G401.6 (cell line): ENCODE measurements around the gene NEK6.
"Not testable (repeated sequence)": the region's sequence is repeated elsewhere in the genome, so short reads cannot be mapped to it uniquely, and the experiment has no call there.

Experiments
- FAIRE-seq: peaks from 2 replicates; lab custom pipeline; 2012; peaks lifted over from hg19 to GRCh38; lab: Jason Lieb, UNC

The NEK6 gene

DNA sequence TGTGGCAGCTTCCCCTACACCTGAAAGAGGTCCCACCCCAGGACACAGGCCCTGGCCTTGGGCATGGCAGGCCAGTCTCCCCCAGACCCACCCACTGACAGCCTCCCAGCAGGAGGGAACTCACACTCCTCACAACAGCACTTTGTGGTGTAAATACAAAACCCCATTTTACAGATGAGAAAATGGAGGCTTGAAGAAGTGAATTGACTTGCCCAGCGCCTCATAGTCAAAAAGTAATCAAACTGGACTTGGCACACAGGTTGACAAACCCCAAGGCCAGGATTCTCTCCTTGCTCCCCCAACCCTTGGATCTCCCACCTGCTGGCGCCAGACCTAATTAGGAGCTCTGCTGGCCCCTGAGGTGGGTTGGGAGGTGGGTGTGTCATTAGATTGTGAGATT is 29.2 kb upstream of the NEK6 start:
- FAIRE-seq = no peak

DNA sequence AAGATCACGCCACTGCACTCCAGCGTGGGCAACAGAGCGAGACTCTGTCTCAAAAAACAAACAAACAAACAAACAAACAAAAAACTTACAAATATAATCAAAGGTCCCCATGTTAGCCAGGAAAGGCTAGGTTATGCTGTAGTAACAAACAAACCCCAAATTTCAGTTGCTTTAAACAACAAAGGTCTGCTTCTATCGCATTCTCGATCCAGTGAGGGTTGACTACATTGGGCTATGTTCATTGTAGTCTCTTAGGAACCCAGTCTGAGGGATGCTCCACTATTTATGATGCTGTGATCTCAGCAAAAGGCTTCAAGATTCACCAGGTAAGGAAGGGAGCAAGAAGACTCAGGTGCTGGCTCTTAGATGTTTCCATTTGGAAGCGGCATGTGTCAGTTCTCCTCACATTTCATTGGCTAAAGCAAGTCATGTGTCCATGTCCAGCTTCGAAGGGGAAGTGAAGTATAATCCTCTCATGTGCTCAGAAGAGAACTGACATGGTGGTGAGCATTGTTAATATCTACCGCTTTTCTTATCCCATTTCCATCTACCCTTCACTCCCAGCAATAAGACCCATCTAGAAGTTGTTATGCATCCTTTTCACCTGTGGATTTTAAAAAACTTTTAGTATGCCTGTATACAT is 26.5 kb upstream of the NEK6 start:
- FAIRE-seq = no peak

DNA sequence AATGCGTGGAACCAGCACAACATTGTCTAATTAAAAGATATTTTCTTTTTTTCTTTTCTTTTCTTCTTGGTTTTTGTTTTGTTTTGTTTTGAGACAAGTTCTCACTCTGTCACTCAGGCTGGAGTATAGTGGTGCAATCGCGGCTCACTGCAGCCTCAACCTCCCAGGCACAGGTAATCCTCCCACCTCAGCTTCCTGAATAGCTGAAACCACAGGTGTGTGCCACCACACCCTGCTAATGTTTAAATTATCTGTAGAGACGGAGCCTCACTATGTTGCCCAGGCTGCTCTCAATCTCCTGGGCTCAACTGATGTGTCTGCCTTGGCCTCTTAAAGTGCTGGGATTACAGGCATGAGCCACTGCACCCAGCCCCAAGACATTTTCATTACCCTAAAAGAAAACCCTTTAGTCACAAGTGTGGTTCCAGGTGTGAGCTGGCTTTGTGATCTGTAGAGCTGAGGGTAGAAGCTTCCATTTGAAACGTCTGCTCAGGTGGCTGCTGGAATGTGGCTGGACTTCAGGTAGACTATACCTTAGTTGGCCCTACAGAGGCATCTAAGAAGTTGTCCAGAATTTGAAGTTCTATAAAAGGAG is 19.1 kb upstream of the NEK6 start:
- FAIRE-seq = no peak

DNA sequence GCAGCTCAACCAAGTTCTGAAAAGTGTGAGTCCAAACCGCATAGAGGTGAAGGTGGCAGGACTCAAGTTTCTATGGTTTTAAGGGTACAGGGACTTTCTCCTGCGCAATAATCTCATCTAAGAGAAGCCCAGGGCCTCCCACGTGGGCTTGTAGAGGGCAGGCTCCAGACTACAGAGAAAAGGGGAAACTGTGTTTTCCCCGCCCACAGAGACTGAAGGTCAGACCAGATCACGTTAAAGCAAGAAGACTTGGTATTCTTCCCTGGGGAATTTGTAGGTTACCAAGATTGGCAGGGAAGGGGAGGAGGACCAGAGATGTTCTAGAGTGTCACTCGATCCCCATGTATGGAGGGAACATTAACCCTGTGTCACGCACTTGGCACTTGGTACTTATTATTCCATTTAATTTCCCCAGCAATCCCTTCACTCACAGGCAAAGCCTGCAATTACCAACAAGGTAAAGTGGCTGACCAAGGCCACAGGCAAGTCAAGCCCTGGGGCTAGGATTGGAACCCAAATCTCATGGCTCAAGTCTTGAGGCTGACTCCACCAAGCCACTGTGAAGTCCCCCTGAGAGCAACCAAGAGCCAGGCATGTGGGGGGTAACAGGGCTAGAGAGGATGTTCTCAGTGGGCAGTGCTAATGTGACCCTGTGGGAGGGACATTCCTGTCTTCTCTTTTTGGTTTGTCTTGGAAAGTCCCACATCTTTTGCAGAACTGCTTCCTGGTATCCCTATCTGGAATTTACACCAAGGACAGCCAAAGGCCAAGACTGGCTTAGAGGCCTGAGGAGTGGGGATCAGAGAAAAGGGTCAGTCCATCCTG is 18.3 kb upstream of the NEK6 start:
- no peak for FAIRE-seq

DNA sequence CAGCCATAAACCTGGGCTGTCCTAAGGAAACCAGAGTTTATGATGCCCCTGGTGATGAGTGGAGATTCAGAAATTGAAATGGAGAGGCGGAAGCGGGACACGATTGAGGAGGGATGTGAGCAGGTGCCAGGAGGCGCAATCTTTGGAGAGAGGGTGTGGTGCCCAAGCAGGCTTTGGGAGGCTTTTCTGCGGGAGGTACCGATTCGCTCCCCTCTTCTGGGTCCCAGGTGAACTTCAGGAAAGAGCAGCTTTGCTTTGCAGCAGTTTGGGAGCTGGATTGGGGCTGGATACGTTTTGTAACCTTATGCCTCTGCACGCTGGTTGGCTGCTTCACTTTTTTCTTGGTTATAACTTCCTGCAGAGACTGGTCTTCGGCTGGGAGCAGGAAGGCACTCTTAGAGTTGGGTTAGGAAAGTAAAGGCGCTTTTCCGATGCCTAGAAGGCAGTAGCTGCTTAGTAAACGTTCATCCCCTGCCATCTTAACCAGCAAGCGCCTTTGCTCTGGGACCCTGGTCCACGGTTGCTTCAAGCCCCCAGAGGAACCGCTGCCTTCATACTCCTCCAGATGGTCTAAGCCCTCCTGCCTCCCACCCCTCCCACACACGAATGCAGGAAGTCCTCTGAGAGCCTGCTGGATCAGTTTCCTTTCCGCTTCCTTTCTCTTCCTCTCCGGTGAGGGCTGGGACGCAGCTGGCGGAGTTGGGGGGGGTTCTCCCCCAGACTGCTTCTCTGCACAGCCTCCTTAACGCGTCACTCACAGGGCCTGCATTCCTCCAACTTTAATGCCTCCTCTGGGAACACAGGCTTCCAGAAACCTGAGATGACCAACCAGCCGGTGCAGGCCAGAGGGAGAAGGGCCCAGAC is 15.2 kb upstream of the NEK6 start:
- no peak for FAIRE-seq

DNA sequence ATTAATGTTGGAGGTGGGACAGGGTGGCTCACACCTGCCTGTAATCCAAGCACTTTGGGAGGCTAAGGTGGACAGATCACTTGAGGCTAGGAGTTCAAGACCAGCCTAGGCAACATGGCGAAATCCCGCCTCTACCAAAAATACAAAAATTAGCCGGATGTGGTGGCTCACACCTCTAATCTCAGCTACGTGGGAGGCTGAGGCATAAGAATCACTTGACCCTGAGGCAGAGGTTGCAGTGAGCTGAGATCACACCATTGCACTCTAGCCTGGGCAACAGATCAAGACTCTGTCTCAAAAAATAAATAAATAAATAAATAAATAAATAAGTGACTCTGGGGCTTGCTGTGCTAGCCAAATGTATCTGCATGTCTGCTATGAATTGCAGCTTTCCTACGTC is 10.4 kb upstream of the NEK6 start:
- FAIRE-seq = not testable (repeated sequence)

DNA sequence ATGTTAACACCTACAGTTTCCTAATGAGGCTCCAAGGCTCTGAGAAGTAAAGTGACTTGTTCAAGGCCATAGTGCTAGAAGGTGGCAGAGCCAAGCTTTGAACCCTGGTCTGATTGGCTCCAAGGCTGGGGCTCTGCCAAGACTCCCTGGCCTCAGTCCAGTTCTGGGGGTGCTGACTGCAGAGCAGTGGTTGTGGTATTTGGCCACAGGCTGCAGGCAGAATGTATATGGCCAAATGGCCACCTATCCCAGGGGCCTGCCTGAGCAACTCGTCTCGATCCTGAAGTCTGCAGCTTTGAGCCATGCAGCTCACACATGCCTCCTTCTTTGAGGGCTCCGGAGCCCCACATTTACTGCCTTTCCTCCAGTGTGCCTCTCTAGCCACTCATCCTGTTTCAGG is 9.7 kb upstream of the NEK6 start:
- FAIRE-seq = no peak

DNA sequence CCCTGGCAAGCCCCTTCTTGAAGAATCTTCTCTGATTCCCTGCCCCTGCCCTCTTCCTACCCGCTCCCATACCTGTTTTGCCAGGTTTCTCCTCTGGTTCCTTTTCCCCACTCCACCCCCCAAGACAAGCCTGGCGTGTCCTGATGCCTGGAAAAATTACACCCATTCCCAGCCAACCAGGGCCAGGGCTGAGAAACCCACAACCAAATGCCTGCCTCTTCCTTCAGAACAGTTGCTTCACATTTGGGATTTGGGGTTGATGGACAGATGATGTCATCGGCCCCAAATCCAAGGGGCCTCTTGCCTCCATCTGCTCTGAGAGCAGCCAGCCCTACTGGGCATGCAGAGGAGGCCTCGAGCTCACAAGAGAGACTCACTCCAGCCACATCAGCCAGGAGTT is 8.8 kb upstream of the NEK6 start:
- no peak for FAIRE-seq

DNA sequence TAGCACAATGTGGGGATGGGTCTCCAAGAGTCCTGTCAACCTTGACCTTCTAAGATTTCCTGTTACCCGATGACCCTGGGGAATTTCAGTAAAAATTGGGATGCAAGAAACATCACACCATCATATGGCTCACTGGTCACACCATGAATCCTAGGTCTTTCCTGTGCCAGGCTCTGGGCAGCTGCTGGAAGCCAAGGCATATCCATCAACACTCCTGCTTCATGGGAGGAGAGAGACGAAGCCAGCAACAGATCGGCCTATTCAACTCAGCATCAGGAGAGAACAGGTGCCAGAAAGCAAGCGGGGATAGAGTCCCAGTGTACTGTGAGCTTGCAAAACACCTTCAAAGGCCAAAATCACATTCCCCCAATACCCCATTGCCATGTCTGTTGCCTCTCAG is 6.5 kb upstream of the NEK6 start:
- no peak for FAIRE-seq

DNA sequence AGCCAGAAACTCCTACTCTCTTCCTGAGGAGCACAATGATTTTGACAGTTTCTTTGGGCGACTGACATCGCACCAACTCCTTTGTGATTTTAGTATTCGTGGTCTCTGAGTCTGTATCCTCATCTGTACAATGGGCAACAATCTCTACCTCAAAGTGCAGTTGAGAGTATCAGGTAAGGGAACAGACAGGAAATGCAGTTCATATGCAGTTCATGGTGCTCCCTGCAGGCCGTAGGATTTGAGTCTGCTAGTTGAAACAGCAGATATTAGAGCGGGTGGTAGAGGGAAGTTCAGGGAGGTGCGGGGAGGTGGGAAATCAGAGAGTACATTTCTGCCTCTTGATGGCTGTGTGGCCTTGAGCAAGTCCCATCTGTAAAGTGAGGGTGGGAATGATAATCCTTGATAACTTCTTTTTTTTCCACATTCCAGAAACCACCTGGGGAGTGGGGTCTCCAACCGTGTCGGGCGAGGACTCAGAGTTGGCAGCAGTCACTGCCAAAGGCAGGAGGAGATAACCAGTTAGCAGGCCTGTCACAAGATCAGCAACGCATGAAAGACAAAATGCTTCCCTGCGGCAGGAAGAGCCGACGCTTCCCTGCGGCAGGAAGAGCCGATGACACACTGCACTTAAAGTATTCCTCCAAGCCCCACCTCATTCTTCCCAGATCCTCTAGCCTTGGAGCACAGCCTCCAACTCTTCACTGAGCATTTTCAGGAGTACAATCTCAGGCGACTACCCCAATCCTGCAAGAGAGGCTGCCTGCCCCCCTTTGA is 6.0 kb upstream of the NEK6 start:
- no peak for FAIRE-seq

DNA sequence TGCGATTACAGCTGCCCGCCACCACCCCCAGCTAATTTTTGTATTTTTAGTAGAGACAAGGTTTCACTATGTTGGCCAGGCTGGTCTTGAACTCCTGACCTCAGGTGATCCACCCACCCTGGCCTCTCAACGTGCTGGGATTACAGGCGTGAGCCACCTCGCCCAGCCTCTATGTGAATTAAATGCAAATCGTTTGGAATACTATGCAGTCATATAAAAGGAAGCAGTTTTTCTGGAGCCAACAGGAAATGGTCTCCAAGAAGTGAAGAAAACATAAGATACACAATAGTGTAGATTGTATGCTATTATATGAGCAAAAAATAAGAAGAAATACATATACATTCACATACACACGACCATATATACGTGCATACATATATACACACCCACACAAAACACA is 4.9 kb upstream of the NEK6 start:
- not testable (repeated sequence) for FAIRE-seq

DNA sequence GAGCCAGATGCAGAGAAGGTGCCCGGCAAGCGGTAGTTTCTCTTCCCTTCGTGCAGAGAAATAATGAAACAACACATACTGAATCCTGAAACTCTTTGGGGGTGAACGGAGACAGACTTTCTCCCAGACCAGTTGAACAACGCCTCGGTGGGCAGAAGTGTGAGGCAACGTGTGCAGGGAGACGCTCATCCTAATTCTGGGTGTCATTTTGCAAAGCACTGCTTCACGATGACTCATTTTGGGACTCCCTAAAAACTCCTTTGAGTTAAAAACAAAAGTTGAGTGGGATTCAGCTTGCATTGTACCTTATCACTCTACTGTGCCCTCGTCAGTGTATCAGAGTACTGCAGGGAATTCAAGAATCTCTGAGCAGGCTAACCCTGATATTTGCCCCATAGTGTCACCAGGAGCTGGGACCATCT is 3.5 kb upstream of the NEK6 start:
- FAIRE-seq = no peak

DNA sequence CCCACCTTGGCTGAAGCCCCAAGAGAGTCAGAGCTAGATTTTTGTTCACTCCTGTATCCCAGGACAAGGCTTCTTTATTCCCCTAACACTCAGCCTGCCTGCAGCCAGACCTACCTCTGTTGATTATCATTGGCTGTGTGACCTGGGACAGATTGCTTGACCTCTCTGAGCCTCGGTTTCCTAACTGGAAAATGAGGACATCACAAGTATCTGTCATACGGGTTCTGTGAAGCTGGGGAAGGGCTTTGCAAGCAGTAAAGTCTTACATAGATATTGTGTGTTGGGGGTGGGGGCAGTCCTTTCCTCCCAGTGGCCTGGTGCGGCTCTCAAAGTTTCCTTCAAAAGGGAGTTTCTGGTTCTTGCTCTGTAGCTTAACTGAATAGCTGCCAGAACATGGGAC is 2.5 kb upstream of the NEK6 start:
- no peak for FAIRE-seq

DNA sequence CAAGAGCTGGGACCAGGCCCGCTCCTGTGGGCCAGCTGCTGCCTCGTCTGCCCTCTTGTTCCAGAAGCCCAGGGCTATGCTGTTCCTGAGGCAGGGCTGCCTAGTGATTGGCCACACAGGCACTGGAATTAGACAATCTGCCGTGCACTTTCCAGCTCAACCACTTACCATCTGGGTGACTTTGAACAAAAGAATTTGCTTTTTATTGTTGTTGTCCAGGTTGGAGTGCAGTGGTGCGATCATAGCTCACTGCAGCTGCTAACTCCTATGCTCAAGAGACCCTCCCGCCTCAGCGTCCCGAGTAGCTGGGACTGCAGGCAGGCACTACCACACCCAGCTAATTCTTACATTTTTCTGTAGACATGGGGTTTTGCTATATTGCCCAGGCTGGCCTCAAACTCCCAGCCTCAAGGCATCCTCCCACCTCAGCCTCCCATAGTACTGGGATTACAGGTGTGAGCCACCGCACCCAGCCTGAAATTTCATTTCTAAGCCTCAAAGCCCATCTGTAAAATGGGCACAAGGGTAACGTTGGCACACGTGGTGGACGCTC is 1.2 kb upstream of the NEK6 start:
- FAIRE-seq = peak; percentile 76

DNA sequence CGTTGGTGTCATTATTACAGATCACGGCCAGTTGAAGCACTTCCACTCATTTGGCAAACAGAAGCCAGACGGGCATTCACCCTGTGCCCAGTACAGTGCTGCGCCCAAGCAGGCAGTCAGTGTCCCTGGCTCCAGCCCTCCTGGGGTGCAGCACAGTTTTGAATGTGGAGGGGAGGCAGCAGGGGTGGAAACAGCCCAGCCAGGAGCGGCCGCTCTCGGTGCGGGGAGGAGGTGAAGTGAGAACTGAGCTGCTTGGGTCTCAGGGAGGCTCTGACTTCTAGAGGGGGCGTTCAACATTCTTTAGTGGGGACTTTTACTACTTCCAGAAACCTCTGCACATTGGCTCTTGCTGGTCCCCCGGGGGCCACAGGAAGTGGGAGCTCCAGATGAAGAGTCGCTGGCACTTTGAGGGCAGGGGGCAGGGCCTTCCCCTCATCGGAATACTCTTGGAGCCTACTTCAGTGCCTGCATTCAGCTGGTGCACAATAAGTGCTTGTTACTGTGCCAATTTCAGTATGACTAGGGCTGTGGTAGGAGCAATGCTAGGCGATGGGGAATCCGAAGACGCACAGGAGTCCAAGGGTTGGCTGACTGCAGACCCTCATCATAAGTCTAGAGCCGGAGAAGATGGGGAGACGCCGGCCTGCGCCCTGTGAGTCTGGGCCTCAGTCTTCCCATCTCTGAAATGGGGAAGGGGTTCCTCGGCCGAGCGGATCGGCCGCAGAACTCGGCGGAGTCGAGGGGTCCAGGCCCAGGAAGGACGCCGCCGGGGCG is 492 bp upstream of the NEK6 start:
- FAIRE-seq = no peak

DNA sequence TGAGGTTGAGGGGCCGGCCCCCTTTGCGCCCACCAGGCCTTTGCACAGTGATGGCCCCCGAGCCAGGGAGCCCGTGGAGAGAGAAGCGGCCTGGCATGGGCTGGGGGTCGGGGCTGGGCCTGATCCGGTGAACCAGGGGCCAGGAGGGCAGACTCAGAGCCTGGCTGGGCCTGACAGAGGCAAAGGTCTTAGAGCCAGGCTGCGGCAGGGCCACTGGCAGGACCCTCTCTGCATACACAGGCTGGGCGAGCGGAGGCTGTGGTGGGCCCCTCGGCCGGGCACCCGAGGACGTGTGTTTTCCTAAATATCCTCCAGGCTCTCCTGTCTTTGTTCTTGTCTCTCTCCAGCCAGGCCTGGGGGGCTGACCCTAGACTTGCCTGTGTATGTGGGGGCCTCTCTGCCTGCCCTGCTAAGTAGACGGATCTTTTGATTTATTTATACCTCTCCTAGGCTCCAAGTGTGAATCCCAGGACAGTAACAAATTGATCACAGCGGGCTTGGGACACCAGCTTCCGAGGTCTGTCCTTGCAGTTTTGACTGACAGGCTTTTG is 933 bp downstream of the NEK6 start:
- no peak for FAIRE-seq

DNA sequence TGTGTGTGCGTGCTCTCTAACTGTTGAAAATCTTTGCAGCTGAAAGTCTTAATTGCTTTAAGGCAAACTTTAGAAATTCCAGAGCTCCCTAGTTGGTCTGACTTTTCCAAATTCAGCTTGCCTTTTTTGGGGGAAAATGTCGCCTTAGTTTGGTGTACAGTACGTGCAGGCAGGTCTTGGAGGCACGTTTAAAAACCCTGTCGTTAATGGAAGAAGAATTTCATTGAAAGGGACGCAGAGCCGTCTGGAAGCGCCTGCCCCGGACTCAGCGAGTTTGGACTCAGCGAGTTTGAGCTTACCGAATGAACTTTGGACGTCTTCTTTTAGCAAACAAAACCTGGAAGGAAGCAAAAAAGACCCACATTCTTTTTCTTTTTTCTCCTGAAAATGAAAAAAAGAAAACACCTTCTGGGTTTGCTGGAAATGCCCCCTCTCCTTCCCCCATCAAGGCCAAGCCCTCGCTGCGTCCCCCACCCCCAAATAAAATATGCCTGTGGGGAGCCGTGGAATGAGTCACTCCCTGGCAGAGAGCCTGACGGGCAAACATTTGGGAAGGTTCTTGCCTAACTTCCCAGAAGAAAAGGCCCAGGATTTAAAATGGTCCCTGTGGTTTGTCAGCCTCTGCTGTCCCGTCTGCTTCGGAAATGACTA is 1.5 kb downstream of the NEK6 start:
- no peak for FAIRE-seq

DNA sequence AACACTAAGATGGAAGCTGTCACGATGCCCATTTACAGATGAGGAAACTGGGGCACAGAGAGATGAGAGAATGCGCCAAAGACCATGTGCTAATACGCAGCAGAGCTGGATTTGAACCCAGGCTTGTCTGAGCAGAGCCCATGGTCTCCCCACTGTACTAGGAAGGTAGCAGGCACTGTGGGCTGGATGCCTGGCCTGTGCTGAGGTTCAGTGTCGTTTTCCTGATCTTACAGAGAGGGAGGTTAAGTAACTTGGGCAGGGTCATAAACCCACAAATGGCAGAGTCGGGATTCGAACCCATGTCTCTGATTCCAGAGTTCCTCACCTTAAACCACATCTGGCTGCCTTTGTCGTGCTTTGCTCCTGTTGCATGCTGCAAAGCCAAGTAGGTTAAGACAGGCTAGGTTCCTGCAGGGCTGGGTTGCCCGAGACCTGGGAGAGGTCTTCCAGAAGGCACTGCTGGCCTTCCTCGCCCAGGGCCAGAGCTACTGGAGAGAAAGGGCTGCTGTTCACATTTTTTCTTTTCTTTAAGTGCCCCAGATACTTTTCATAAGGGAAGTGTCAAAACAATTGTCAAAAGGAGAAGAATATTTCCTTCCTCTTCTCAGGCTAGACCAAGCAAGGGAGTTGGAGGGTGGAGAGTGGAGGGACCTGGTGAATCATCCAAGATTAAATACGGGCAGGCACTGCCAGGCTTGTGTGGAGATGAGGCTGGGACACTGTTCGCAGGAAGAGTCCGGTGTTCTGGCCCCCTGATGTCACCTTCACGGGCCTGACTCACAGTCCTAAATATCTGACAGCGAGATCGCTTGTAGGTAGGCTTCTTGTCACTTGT is 3.2 kb downstream of the NEK6 start:
- FAIRE-seq = no peak
